HG02610 (cell line): ENCODE results near the gene ATF7IP.
A peak's percentile ranks its signal among the peaks of the same experiment; 100 is the strongest.
"Not testable (repeated sequence)": the region's sequence is repeated elsewhere in the genome, so short reads cannot be mapped to it uniquely, and the experiment has no call there.

Source experiments
- ATAC-seq: cut with Tn5 transposase; IDR thresholded peaks from one replicate; pipeline ENCODE4 v1.9.1; 2021; ENCODE audit warnings: mild to moderate bottlenecking, moderate library complexity; ENCODE audit not compliant: unreplicated experiment

ATF7IP gene, protein sequence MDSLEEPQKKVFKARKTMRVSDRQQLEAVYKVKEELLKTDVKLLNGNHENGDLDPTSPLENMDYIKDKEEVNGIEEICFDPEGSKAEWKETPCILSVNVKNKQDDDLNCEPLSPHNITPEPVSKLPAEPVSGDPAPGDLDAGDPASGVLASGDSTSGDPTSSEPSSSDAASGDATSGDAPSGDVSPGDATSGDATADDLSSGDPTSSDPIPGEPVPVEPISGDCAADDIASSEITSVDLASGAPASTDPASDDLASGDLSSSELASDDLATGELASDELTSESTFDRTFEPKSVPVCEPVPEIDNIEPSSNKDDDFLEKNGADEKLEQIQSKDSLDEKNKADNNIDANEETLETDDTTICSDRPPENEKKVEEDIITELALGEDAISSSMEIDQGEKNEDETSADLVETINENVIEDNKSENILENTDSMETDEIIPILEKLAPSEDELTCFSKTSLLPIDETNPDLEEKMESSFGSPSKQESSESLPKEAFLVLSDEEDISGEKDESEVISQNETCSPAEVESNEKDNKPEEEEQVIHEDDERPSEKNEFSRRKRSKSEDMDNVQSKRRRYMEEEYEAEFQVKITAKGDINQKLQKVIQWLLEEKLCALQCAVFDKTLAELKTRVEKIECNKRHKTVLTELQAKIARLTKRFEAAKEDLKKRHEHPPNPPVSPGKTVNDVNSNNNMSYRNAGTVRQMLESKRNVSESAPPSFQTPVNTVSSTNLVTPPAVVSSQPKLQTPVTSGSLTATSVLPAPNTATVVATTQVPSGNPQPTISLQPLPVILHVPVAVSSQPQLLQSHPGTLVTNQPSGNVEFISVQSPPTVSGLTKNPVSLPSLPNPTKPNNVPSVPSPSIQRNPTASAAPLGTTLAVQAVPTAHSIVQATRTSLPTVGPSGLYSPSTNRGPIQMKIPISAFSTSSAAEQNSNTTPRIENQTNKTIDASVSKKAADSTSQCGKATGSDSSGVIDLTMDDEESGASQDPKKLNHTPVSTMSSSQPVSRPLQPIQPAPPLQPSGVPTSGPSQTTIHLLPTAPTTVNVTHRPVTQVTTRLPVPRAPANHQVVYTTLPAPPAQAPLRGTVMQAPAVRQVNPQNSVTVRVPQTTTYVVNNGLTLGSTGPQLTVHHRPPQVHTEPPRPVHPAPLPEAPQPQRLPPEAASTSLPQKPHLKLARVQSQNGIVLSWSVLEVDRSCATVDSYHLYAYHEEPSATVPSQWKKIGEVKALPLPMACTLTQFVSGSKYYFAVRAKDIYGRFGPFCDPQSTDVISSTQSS

DNA sequence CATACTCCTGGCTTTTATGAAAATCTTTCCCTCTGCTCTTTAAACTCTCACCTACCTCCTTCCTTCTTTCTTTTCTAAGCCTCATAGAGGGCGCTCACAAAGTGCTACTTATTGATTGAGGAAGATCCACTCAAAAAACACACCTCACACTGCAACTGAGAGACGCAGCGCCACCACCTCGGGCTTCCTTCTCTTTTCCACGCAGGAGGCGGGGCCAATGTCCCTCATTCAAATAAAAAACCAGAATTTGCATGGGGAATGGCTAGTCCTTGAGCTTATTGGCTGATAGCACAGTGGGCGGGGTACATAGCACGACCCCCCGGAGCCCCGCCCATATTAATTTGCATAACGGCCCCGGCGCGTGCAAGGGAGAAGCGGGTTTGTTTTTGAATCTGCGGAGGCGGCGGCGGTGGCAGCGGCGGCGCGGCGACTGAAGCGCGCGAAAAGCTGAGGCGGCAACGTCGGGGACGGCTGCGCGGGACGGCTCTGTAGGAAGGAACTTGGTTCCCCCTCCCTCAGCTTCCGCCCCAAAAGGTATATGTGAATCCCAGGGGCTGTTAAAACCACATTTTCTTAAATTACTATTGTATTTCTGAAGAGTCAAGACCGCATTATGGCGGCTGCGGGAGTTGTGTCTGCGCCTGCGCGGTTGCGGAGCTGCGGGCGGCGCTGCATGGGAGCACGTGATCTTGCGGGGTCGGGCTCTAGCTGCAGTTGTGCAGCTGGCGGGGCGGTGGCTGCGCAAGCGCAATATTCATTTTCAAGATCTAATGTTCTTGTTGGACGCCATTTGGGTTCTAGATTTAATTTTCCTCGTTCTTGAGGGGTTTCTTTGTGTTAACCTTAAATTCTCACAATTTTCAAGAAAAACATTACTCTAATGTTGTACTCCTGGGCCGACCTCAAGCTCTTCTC lies at the start of gene ATF7IP:
Gene ATF7IP (plus strand): TSS at position 389 of the 915 bp plus-strand sequence. CDS start 58,234 bp downstream, outside the sequence.
- ATAC-seq, result peak; percentile 60

DNA sequence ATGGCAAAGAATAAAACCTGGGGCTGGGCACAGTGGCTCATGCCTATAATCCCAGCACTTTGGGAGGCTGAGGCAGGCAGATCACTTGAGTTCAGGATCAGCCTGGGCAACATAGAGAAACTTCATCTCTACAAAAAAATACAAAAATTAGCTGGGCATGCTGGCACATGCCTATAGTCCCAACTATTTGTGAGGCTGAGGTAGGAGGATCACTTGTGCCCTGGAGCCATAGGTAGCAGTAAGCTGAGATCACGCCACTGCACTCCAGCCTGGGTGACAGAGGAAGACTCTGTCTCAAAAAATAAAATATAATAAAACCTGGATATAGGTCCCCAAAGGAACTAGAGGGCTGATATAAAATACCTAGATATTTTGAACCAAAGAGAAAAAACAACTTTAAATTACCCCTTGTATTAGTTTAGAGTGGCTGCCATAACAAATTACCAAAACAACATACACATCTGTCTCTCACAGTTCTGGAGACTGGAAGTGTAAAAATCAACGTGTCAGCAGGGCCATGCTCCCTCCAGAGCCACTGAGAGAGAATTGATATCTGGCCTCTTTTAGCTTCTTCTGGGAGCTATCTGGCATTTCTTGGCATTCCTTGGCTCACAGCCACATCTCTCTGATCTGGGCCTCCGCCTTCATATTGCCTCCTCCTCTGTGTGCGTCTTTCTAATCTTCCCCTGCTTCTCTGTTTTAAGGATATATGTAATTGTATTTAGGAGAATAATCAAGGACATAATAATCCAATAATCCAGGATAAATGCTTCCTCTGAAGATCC lies 47.9 kb upstream of the ATF7IP start:
- ATAC-seq, result no peak

DNA sequence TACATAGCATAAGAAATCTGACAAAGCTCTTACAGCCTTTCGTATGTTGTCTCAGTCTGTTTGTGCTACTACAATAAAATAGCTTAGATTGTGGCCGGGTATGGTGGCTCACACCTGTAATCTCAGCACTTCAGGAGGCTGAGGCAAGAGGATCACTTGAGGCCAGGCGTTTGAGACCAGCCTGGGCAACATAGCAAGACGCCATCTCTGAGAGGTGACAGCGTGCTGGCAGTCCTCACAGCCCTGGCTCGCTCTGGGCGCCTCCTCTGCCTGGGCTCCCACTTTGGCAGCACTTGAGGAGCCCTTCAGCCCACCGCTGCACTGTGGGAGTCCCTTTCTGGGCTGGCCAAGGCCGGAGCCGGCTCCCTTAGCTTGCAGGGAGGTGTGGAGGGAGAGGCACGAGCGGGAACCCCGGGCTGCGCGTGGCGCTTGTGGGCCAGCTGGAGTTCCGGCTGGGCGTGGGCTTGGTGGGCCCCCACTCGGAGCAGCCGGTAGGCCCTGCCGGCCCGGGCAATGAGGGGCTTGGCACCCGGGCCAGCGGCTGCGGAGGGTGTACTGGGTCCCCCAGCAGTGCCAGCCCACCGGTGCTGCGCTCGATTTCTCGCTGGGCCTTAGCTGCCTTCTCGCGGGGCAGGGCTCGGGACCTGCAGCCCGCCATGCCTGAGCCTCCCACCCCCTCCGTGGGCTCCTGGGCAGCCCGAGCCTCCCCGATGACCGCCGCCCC lies 45.6 kb upstream of the ATF7IP start:
- ATAC-seq, result not testable (repeated sequence)

DNA sequence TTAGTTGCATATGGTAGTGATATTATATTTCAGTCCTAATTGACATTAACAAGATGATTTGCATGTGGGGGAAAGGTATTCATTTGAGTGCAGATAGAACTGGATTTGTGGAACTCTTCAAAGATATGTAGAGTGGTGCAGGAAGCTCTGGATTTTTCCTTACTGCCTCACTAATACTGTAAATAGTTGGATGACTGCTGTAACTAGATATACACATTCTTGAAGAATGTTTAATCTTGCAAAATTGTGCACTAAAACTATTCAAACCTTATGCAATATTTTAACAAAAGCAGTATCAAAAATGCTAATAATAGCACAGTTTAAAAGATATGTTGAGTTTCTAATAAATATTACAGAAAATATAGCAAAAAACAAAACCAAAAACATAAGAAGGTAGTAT lies 43.1 kb upstream of the ATF7IP start:
- ATAC-seq, result no peak

DNA sequence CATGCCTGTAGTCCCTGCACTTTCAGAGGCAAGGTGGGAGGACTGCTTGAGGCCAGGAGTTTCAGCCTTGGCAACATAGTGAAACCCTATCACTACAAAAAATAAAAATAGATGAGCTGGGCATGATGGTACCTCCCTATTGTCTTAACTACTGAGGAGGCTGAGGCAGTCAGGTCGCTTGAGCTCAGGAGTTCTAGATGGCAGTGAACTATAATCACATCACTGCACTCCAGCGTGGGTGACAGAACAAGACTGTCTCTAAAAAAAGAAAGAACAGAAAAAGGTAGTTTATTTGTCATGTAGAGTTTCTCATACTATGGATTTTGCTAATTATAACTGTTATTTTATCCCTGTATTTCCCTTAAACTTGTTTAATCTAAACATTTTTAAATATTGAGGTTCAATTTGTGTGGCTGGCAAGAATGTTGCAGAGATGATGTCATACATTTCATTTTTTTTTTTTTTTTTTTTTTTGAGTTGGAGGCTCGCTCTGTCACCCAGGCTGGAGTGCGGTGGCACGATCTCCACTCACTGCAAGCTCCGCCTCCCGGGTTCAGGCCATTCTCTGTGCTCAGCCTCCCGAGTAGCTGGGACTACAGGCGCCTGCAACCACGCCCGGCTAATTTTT lies 39.7 kb upstream of the ATF7IP start:
- ATAC-seq, result no peak

DNA sequence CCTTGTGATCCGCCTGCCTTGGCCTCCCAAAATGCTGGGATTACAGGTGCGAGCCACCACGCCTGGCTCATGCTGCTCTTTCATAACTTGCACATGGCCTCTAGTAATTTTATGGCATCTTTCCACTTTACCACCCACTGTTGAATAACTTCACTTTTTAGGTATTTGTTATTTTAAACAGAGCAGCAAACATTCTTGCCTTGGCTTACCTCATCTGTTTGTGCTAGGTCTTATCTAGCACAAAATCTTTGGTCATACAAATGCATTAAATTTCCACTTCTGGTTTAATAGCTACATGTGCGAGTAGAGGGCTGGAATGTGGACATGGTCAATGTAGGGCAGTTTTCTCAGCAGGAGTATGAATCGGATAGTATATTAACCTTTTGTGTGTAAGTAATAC lies 38.8 kb upstream of the ATF7IP start:
- ATAC-seq, result no peak

DNA sequence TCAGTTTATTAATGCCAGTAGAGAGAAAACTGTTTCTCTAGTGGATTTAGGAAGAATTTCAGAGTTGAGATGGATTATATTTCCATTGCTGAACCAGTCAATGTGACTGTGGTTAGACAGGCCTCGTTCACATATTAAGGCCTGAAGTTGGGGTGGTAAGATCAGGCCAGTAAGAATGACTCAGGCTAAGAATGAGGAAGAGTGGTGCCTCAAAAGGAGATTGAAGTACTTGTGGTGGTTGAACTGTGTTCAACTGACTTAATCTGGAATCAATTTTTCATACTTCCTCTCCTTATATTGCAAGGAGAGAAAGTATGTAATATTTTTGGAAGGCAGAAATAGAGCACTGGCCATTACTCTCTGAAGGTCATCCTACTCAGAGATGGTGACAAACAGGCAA lies 37.8 kb upstream of the ATF7IP start:
- ATAC-seq, result no peak

DNA sequence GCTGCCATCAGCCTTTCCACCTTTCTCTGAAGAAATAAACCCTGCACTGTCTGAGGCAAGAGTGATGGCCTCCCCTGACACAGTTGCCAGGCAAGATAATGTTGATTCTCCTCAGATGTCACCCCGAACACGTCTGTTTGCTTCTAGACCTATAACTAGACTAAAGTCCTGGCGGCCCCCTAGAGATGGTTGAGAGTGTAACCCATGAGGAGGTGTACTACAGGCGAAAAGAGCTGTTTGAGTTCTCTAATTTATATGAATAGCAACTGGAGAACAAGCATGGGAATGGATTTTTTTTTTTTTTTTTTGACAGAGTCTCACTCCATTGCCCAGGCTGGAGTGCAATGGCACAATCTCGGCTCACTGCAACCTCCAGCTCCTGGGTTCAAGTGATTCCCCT lies 33.0 kb upstream of the ATF7IP start:
- ATAC-seq, result no peak

DNA sequence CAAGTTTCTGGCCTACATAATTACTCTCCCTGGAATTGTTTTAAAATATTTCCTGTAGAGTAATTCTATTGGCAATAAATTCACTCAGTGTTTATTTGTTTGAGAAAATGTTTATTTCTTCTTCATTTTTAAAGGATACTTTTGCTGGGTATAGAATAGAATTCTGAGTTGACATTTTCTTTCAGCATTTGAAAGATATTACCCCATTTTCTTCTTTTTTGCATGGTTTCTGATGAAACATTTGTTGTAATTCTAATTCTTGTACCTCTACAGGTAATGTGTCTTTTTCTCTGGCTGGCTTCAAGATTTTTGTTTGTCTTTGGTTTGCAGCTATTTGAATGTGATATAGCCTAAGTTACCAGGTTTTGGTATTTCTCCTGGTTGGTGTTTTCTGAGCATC lies 25.1 kb upstream of the ATF7IP start:
- no peak for ATAC-seq

DNA sequence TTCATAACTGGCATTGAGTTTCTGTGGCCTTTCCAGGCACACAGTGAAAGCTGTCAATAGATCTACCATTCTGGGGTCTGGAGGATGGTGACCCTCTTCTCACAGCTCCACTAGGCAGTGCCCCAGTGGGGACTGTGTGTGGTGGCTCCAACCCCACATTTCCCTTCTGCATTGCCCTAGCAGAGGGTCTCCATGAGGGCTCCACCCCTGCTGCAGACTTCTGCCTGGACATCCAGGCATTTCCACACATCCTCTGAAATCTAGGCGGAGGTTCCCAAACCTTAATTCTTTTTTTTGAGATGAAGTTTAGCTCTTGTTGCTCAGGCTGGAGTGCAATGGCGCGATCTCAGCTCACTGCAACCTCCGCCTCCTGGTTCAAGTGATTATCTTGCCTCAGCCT lies 14.0 kb upstream of the ATF7IP start:
- not testable (repeated sequence) for ATAC-seq

DNA sequence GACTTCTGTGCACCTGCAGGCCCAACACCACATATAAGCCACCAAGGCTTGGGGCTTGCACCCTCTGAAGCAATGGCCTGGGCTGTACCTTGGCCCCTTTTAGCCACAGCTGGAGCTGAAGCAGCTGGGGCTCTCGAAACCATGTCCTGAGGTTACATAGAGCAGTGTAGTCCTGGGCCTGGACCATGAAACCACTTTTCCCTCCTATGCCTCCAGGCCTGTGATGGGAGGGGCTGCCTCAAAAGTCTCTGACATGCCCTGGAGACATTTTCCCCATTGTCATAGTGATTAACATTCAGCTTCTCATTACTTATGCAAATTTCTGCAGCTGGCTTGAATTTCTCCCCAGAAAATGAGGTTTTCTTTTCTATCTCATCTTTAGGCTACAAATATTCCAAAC lies 13.4 kb upstream of the ATF7IP start:
- not testable (repeated sequence) for ATAC-seq

DNA sequence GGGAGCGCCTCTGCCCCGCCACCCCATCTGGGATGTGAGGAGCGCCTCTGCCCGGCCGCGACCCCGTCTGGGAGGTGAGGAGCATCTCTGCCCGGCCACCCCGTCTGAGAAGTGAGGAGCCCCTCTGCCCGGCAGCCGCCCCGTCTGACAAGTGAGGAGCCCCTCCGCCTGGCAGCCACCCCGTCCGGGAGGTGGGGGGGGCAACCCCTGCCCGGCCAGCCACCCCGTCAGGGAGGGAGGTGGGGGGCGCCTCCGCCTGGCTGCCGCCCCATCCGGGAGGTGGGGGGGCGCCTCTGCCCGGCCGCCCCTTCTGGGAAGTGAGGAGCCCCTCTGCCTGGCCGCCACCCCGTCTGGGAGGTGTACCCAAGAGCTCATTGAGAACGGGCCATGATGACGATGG lies 10.8 kb upstream of the ATF7IP start:
- ATAC-seq, result not testable (repeated sequence)

DNA sequence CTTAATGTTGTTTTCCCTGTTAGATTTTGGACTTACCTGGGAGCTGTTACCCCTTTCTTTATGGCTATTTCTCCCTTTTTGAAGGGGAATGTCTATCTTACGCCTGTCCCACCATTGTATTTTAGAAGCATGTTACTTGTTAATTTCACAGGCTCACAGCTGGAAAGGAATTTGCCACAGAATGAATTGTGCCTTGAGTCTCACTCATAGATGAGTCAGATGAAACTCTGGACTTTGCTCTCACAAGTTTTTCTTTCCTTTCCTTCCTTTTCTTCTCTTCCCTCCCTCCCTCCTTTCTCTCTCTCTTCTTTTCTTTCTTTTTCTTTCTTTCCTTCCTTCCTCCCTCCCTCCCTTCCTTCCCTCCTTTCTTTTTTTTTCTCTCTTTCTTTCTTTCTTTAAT lies 9.3 kb upstream of the ATF7IP start:
- no peak for ATAC-seq

DNA sequence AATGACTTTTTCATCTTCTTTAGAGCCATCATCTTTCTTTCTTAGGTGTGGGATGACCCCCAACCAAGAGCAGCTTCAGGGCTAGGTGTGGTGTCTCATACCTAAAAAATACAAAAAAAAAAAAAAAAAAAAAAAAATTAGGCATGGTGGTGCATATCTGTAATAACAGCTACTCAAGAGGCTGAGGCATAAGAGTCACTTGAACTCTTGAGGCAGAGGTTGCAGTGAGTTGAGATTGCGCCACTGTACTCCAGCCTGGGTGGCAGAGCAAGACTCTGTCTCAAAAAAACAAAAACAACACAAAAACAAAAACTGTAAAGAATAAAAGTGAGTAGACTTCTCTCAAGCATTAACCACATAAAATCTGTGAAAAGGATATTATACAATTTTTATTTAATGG lies 8.0 kb upstream of the ATF7IP start:
- no peak for ATAC-seq

DNA sequence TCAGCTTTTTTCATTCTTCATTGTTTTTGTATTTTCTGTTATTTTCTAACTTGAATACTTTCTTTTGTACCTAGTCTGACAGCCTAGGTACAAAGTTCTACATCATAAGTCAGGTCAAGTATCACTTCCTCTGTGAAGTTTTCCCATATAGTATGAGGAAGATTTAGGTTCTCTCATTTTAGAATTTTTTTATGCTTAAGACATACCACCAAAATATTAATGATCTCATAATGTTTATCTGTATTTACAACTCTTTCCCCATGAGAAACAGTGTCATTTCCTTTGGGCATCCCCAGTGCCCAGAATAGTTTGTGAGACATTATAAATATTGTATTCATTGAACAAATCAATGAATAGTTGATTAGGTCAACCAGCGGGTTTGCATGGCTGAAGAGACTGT lies 3.1 kb upstream of the ATF7IP start:
- no peak for ATAC-seq

DNA sequence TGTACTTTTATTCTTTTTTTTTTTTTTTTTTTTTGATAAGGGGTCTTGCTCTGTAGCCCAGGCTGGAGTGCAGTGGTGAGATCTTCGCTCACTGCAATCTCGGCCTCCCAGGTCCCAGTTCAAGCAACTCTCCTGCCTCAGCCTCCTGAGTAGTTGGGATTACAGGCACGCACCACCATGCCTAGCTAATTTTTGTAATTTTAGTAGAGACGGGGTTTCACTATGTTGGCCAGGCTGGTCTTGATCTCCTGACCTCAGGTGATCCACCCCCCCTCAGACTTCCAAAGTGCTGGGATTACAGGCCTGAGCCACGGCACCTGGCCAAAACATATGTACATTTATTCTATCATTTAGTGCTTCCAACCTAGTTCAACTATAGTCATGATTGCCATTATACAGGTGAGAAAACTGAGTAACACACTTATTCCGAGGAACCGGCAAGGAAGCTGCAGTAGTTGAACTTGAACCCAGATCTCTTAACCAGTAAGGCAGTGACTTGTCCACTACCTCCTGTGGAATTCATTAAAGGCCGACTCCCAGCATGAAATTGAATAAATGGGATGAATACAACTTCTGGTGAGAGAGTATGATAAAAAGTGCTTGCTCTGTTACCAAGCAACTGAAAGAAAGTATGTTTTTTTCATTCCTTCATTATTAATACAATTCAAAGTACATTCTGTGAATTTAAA lies 755 bp upstream of the ATF7IP start:
- no peak for ATAC-seq

DNA sequence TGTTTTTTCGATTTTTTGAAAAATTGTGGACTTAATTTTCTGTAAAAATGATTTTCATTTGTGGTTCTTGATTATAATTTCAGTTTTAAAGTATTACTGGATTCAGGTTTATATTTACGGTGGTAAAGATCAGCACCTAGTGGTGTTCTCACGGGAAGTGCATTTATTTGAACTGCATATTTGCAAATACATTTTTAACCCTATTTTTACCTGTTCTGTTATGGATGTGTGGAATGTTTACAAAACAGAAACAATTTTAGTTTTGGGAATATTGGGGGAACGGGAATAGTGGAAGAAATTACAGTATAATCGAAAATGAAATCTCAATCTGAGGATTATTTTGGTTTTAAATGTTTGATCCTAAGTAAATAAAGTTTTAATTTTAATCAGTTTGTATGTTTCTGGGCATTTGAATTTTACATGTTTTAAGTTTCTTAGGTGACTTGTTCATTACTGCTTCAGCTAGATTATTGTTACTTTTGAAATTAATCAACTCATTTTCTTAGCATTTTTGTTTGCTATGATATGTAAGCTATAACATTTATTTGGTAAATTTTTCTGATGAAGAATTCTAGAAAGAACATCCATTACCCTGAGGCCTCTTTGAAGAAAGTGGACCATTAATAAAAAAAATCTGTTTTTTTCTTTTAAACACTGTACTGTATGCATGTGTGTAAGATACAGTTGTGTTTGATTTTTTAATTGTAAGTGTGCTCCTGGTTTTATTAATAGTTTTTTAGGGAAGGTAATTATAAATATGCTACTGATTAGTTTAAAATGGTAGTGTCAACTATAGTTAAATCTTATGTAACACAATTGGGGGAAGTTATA lies 942 bp downstream of the ATF7IP start:
- ATAC-seq, result no peak
